Astrocyte (in vitro differentiated cells and primary cell): ENCODE data around the gene MYRIP.

Experiments used
- CTCF ChIP-seq: IDR thresholded peaks from 2 replicates; pipeline ENCODE4 v1.5.1; 2011; ENCODE audit warnings: low read depth, mild to moderate bottlenecking, inconsistent platforms, low read length, moderate library complexity; ENCODE audit not compliant: insufficient read depth
- EZH2 ChIP-seq: IDR thresholded peaks from 2 replicates; pipeline ENCODE4 v1.6.1; 2012; ENCODE audit warnings: mild to moderate bottlenecking, low read length, inconsistent platforms; ENCODE audit not compliant: insufficient read depth

- TF ChIP-seq CTCF (no peak), EZH2 (no peak)
These were observed 455.8 kb downstream of the MYRIP start for GRCh38 chr3:40265181-40265580.
